ENCODE data around the gene MBD4.

DNA sequence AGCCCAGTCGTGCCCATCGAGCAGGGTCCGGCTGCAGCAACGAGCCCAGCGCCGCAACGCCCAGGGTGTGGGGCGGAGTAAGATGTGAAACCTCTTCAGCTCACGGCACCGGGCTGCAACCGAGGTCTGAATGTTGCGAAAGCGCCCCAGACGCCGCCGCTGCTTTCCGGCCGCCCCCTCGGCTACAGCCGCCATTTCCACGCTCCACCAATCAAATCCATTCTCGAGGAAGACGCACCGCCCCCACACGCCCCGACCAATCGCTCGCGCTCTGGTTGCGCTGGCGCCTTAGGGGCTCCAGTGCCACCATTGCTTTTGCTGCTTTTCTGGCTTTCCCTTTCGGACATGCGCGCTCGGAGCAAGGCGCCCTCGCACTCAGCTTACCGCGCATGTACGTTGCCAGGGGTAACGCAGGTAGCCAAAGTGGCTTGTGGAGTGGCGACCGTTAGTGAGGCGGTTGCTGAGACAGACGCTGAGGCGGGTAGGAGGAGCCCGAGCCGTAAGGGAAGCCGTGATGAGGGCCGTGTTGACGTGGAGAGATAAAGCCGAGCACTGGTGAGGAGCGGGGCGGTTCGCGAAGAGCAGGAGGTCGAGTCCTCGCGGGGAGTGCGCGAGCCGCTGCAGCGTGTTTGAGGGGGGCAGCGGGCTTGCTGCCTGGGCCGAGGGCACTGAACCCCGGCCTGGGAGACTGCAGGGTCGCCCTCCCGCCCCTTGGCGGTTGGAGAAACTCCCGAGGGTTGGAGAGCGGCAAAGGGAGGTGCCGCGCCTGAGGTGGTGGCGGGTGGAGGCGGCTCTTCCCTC, at the start of gene MBD4, which contains the start of gene IFT122:
- TF ChIP-seq RCOR1 (conservative IDR thresholded peaks at IDR 0.05; ENCODE audit: low read depth, low read length) (no peak), CREB1 (IDR thresholded peaks at IDR 0.05; ENCODE audit: low read depth) (peak; percentile 59)
- TF ChIP-seq, protein P1, sequence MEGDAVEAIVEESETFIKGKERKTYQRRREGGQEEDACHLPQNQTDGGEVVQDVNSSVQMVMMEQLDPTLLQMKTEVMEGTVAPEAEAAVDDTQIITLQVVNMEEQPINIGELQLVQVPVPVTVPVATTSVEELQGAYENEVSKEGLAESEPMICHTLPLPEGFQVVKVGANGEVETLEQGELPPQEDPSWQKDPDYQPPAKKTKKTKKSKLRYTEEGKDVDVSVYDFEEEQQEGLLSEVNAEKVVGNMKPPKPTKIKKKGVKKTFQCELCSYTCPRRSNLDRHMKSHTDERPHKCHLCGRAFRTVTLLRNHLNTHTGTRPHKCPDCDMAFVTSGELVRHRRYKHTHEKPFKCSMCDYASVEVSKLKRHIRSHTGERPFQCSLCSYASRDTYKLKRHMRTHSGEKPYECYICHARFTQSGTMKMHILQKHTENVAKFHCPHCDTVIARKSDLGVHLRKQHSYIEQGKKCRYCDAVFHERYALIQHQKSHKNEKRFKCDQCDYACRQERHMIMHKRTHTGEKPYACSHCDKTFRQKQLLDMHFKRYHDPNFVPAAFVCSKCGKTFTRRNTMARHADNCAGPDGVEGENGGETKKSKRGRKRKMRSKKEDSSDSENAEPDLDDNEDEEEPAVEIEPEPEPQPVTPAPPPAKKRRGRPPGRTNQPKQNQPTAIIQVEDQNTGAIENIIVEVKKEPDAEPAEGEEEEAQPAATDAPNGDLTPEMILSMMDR (IDR thresholded peaks at IDR 0.05 in 2 of 3, conservative IDR thresholded peaks at IDR 0.05 in 1 of 3; ENCODE audit: control insufficient read depth in 2 of 3, extremely low read depth in 1 of 3, insufficient read depth in 1 of 3, low read depth in 3 of 3, low read length in 3 of 3), result no peak

Data from GM12878 (cell line).